Eye (tissue), 1 donor: ENCODE data around the gene PLSCR5.

Experiments
- DNase-seq: peaks from one replicate; pipeline ENCODE4 v3.0.0-alpha.2; 2015

The PLSCR5 gene

GRCh38 chr3:146581951-146582467 is 23.1 kb downstream of the PLSCR5 start:
- no peak for DNase-seq

- DNase-seq = no peak
Measured at GRCh38 chr3:146581080-146581601, 24.0 kb downstream of the PLSCR5 start.

GRCh38 chr3:146577662-146578061 is 27.5 kb downstream of the PLSCR5 start:
- peak; percentile 64 for DNase-seq

GRCh38 chr3:146575636-146576035 is 29.5 kb downstream of the PLSCR5 start:
- DNase-seq = no peak

GRCh38 chr3:146574173-146574572 is 31.0 kb downstream of the PLSCR5 start:
- no peak for DNase-seq

- no peak for DNase-seq
Measured at GRCh38 chr3:146569314-146569713, 35.8 kb downstream of the PLSCR5 start.

GRCh38 chr3:146566138-146566537 is 39.0 kb downstream of the PLSCR5 start:
- DNase-seq = no peak

- no peak for DNase-seq
Measured at GRCh38 chr3:146561879-146562278, 43.3 kb downstream of the PLSCR5 start.

- no peak for DNase-seq
Measured at GRCh38 chr3:146561463-146561862, 43.7 kb downstream of the PLSCR5 start.

- DNase-seq = no peak
Measured at GRCh38 chr3:146560678-146561077, 44.5 kb downstream of the PLSCR5 start.

GRCh38 chr3:146559388-146559787 is 45.8 kb downstream of the PLSCR5 start:
- DNase-seq = no peak

- no peak for DNase-seq
Measured at GRCh38 chr3:146558781-146559180, 46.4 kb downstream of the PLSCR5 start.

- no peak for DNase-seq
Measured at GRCh38 chr3:146557745-146558144, 47.4 kb downstream of the PLSCR5 start.

- DNase-seq = no peak
Measured at GRCh38 chr3:146555311-146555710, 49.8 kb downstream of the PLSCR5 start.

GRCh38 chr3:146554151-146554760 is 50.9 kb downstream of the PLSCR5 start:
- no peak for DNase-seq

- DNase-seq = no peak
Measured at GRCh38 chr3:146550743-146551510, 54.2 kb downstream of the PLSCR5 start.

- no peak for DNase-seq
Measured at GRCh38 chr3:146550070-146550615, 55.0 kb downstream of the PLSCR5 start.

GRCh38 chr3:146547235-146547835 is 57.8 kb downstream of the PLSCR5 start:
- no peak for DNase-seq

- DNase-seq = no peak
Measured at GRCh38 chr3:146546366-146546965, 58.7 kb downstream of the PLSCR5 start.

- DNase-seq = no peak
Measured at GRCh38 chr3:146544929-146545528, 60.1 kb downstream of the PLSCR5 start.

GRCh38 chr3:146544002-146544928 is 60.9 kb downstream of the PLSCR5 start, which contains the start of gene PLSCR1:
TSS of gene PLSCR1 (minus strand) at chr3:146544607. CDS start at chr3:146536552, 8,055 bp downstream.
- peak; percentile 91 for DNase-seq
